Measurements from ENCODE around the gene ZMYND10. TPM values are rescaled to one million over a fixed set of nuclear protein-coding genes. Genes with fewer than 3 reads are reported as not detected.
A peak's percentile ranks its signal among the peaks of the same experiment; 100 is the strongest.

The ZMYND10 gene
- total and polyA plus RNA-seq, 9 of the 15 experiments (the other 6 are each of a cell fraction or from before 2014, with no cell fraction given): 0.20 to 2.8 (median 0.70) TPM

DNA sequence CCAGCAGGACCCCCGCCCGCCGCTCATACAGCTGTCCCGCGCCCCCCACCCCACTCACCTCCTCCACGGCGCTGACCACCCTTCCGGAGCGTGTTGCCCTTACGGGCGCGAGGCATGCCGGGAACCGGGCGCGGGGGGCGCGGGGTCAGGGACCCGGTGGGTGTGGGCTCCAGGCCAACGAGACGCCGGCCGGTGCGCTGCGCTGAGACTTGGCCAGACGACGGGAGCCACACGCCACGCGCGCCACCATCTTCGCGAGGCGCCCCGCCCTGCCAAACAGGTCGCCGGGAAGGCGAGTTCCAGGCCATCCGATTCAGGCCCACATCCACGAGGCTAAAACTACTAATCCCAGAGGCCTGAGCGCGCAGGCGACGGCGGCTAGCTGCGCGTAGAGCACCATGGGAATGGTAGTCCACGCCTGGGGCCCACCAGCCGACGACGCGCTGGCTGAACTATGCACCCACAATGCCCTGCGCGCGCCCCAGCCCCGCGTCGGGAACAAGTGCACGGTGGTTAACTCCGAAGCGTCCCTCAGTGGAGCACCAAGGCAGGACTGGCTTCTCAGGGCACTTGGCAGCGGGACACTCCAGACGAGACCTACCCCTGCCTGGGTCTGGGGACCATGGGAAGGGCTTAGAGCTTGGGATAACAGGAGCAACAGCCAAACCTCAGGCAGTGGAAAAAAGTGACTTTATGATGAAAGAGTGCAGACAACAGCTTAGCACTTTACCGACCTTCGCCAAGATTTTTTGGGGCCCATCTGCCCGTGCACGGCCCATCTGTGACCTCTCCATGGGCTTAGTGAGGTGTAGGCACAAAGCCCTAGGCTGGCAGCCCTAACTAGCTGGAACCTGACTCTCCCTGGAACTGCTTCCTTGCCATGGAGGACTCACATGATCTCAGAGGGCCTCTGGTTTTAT, 53.1 kb downstream of the ZMYND10 start, which contains the start of gene IFRD2 (continued):
- TF ChIP-seq CBFA2T3 (IDR thresholded peaks at IDR 0.05) (no peak), BHLHE40 (IDR thresholded peaks at IDR 0.05; ENCODE audit: low read length) (peak; percentile 54), ZNF589 (CRISPR knock-in tag; IDR thresholded peaks at IDR 0.05; ENCODE audit: low read depth) (peak; percentile 81), ZNF77 (CRISPR knock-in tag; IDR thresholded peaks at IDR 0.05) (no peak), ZNF165 (CRISPR knock-in tag; IDR thresholded peaks at IDR 0.05; ENCODE audit: borderline replicate concordance) (no peak), IFI16 (CRISPR knock-in tag; IDR thresholded peaks at IDR 0.05) (no peak), POLR2AphosphoS2 (IDR thresholded peaks at IDR 0.05; ENCODE audit: low read length) (peak; percentile 81), SMARCA5 (IDR thresholded peaks at IDR 0.05) (no peak), ZKSCAN1 (IDR thresholded peaks at IDR 0.05; ENCODE audit: low read depth, low read length) (no peak; the same call in 1 of the 2 replicates), CEBPB (tag; IDR thresholded peaks at IDR 0.05) (no peak), RB1 (IDR thresholded peaks at IDR 0.05; ENCODE audit: low read depth) (peak; percentile 69), ZNF23 (CRISPR knock-in tag; IDR thresholded peaks at IDR 0.05) (no peak), POU5F1 (IDR thresholded peaks at IDR 0.05; ENCODE audit: borderline replicate concordance, low read depth, low read length, partially characterized antibody) (peak; percentile 74), MYNN (IDR thresholded peaks at IDR 0.05) (no peak), MYNN (CRISPR knock-in tag; IDR thresholded peaks at IDR 0.05) (no peak), EWSR1 (IDR thresholded peaks at IDR 0.05; ENCODE audit: borderline replicate concordance, low read depth, partially characterized antibody) (no peak)
- TF ChIP-seq, protein P1, sequence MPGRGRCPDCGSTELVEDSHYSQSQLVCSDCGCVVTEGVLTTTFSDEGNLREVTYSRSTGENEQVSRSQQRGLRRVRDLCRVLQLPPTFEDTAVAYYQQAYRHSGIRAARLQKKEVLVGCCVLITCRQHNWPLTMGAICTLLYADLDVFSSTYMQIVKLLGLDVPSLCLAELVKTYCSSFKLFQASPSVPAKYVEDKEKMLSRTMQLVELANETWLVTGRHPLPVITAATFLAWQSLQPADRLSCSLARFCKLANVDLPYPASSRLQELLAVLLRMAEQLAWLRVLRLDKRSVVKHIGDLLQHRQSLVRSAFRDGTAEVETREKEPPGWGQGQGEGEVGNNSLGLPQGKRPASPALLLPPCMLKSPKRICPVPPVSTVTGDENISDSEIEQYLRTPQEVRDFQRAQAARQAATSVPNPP (IDR thresholded peaks at IDR 0.05; ENCODE audit: borderline replicate concordance, insufficient read depth, insufficient read length): no peak
- TF ChIP-seq, protein P2, sequence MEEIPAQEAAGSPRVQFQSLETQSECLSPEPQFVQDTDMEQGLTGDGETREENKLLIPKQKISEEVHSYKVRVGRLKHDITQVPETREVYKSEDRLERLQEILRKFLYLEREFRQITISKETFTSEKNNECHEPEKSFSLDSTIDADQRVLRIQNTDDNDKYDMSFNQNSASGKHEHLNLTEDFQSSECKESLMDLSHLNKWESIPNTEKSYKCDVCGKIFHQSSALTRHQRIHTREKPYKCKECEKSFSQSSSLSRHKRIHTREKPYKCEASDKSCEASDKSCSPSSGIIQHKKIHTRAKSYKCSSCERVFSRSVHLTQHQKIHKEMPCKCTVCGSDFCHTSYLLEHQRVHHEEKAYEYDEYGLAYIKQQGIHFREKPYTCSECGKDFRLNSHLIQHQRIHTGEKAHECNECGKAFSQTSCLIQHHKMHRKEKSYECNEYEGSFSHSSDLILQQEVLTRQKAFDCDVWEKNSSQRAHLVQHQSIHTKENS (CRISPR knock-in tag; IDR thresholded peaks at IDR 0.05): no peak
- TF ChIP-seq, protein P3, sequence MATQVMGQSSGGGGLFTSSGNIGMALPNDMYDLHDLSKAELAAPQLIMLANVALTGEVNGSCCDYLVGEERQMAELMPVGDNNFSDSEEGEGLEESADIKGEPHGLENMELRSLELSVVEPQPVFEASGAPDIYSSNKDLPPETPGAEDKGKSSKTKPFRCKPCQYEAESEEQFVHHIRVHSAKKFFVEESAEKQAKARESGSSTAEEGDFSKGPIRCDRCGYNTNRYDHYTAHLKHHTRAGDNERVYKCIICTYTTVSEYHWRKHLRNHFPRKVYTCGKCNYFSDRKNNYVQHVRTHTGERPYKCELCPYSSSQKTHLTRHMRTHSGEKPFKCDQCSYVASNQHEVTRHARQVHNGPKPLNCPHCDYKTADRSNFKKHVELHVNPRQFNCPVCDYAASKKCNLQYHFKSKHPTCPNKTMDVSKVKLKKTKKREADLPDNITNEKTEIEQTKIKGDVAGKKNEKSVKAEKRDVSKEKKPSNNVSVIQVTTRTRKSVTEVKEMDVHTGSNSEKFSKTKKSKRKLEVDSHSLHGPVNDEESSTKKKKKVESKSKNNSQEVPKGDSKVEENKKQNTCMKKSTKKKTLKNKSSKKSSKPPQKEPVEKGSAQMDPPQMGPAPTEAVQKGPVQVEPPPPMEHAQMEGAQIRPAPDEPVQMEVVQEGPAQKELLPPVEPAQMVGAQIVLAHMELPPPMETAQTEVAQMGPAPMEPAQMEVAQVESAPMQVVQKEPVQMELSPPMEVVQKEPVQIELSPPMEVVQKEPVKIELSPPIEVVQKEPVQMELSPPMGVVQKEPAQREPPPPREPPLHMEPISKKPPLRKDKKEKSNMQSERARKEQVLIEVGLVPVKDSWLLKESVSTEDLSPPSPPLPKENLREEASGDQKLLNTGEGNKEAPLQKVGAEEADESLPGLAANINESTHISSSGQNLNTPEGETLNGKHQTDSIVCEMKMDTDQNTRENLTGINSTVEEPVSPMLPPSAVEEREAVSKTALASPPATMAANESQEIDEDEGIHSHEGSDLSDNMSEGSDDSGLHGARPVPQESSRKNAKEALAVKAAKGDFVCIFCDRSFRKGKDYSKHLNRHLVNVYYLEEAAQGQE (IDR thresholded peaks at IDR 0.05; ENCODE audit: borderline replicate concordance): no peak
- TF ChIP-seq, protein P3 (CRISPR knock-in tag; IDR thresholded peaks at IDR 0.05; ENCODE audit: low read depth): peak; percentile 55; the same call in 1 of the 2 replicates

Data from K562 (cell line).